LoVo (cell line): ENCODE data around the gene NME8.
A peak's percentile ranks its signal among the peaks of the same experiment; 100 is the strongest.
"Not testable (repeated sequence)": the region's sequence is repeated elsewhere in the genome, so short reads cannot be mapped to it uniquely, and the experiment has no call there.

Experiments
- DNase-seq: peaks from one replicate; pipeline ENCODE4 v3.0.0-alpha.2; 2016; ENCODE audit warnings: low spot score

Gene NME8, protein sequence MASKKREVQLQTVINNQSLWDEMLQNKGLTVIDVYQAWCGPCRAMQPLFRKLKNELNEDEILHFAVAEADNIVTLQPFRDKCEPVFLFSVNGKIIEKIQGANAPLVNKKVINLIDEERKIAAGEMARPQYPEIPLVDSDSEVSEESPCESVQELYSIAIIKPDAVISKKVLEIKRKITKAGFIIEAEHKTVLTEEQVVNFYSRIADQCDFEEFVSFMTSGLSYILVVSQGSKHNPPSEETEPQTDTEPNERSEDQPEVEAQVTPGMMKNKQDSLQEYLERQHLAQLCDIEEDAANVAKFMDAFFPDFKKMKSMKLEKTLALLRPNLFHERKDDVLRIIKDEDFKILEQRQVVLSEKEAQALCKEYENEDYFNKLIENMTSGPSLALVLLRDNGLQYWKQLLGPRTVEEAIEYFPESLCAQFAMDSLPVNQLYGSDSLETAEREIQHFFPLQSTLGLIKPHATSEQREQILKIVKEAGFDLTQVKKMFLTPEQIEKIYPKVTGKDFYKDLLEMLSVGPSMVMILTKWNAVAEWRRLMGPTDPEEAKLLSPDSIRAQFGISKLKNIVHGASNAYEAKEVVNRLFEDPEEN

GRCh38 chr7:37848297-37848696 lies at the start of gene NME8:
NME8 (plus strand) TSS chr7:37848597; CDS start chr7:37850267, 1,670 bp downstream.
- no peak for DNase-seq

GRCh38 chr7:37806152-37806551 lies 42.2 kb upstream of the NME8 start:
- DNase-seq, result no peak

DNA sequence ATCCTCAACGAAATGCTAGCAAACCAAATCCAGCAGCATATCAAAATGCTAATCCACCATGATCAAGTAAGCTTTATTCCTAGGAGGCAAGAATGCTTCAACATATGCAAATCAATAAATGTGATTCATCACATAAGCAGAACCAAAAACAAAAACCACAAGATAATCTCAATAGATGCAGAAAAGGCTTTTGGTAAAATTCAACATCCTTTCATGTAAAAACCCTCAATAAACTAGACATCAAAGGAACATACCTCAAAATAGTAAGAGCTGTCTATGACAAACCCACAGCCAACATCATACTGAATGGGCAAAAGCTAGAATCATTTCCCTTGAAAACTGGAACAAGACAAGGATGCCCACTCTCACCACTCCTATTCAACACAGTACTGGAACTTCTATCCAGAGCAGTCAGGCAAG lies 36.2 kb upstream of the NME8 start:
- not testable (repeated sequence) for DNase-seq

DNA sequence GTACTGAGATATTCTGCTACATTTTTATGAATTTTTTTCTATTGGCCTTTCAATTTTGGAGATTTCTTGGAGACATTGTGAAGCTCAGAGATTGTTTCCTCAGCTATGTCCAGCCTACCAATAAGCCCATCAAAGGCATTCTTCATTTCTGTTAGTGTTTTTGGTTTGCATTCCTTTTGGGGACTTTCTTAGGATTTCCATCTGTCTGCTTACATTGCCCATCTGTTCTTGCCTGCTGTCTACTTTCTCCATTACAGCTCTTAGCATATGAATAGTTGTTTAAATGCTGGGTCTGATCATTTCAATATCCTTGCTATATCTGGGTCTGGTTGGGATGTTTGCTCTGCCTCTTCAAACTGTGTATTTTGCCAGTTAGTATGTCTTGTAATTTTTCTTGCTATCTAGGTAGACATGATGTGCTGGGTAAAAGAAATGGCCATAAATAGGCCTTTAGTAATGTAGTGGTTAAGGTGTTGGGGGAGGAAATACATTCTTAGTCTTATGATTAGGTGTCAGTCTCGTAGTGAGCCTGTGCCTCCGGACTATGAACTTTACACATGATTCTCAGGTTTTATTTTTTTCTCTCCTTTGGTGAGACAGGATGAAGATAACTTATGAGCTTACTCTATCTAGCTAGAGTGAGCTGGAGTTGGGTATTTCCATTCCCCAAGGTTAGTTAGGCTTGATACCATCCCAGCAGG lies 32.6 kb upstream of the NME8 start:
- DNase-seq, result no peak

DNA sequence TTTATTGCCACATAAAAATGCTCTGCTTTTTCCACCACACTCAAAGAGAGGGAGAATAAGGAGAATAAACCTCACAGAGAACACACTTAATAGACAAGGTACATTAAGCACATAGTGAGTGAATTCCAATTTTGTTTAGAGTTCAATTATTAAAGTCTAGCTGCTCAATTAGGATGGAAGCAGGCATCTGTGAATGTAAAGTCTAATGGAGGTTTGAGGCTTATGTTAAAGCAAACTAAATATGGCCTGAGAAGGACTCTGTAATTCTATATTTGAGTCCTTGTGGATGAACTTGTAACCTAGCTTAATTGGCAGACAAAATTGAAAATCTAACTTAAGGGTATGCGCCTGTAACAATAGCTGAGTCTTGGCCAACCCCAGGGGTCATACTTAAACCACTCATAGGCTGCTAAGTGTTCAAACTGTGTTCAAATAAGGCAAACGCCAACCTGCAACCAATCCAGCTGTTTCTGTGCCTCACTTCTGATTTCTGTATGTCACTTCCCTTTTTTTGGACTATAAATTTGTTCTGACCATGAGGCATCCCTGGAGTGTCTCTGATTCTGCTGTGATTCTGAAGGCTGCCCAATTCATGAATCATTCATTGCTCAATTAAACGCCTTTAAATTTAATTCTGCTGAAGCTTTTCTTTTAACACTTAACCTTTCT lies 31.3 kb upstream of the NME8 start:
- DNase-seq, result no peak

- DNase-seq, result no peak
Measured at GRCh38 chr7:37817591-37817960, 30.8 kb upstream of the NME8 start.

GRCh38 chr7:37817996-37818720 lies 30.2 kb upstream of the NME8 start:
- no peak for DNase-seq

GRCh38 chr7:37820708-37821468 lies 27.5 kb upstream of the NME8 start:
- DNase-seq, result no peak

GRCh38 chr7:37822946-37823345 lies 25.5 kb upstream of the NME8 start:
- no peak for DNase-seq

DNA sequence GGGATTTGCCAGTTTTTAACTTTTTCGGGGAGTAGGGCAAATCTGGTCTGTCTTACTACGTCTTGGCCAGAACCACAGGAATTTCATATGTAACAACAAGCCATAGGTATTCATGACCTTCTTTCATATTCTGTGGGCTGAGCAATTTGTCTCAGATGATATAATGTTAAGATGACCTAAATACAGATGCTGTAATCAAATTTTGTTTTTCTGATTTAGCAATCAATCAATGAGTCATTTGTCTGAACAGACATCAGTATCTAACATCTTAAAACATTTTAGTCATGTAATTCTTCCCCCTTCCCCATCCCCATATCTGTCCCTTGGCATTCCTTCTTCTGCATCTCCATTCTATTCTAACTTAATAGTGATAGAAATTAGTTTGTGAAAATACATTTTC lies 24.8 kb upstream of the NME8 start:
- DNase-seq, result no peak

DNA sequence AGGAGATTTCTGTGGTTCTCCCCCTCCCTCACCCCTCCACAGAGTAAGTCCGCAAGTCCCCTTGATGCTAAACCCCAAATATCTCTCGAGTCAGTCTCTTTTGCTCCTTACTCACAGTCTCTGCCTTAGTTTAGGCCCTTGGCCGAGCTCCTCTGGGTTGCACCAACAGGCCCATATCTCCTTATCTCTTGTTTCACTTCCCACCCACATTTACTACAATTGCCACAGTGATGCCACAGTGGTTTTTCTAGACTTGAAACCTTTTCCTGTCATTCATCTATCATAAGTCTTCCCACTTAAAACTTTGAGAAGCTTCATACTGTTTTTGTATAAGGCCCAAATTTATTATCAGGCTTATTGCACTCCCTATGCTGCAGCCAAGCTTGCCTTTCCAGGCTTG lies 23.4 kb upstream of the NME8 start:
- DNase-seq, result no peak

DNA sequence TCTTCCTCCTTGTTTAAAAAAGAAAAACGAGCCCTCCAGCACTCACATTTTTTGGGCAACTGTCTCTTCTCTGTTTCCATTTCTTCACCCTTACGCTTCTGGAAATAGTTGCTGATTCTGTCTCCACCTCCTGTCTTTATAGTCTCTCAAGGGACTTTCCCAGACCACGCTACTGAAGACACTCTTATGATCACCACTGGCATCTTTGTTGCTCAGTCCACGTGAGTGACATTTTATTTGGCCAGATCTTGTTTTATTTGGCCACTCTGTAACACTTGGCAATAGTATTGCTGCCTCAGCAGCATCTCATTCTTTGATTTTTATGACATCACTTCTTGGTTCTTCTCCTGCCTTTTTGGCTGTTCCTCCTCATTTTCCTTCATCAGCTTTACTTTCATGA lies 21.6 kb upstream of the NME8 start:
- DNase-seq, result no peak

DNA sequence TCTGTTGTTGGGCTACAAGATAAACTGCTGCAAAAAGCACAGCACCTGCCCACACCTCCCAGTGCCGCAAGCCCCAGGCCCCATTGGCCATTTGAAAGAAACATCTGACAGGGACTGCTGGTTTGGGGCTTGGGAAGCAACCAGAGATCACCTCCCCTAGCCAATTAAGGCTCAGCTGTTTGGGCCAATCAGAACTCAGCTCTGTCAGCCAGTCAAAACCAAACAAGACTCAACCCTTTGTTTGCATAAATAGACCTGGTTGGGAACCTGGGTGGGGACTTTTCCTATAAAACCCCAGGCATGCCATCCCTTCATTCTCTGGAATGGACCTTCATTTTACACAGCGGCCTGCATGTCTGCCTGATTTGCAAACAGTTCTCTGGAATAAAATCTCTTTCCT lies 17.2 kb upstream of the NME8 start:
- no peak for DNase-seq

- peak; percentile 27 for DNase-seq
Measured at GRCh38 chr7:37832194-37832593, 16.2 kb upstream of the NME8 start.

GRCh38 chr7:37833107-37833817 lies 15.1 kb upstream of the NME8 start:
- DNase-seq, result peak; percentile 59

DNA sequence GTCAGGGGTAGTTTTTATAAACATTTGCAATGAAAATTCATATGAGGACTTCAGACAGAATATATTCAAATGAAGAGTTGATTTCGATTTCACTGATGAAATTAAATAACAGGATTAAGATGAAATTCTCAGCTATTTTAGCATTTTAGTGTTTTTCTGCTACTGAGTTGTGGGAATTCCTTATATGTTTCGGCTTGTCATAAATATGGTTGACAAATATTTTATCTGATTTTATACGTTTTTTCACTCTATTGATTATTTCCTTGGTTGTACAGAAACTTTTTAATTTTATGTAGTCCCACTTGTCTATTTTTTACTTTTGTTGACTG lies 14.6 kb upstream of the NME8 start:
- DNase-seq, result no peak

GRCh38 chr7:37853468-37853867 lies 5.1 kb downstream of the NME8 start:
- DNase-seq, result peak; percentile 30

DNA sequence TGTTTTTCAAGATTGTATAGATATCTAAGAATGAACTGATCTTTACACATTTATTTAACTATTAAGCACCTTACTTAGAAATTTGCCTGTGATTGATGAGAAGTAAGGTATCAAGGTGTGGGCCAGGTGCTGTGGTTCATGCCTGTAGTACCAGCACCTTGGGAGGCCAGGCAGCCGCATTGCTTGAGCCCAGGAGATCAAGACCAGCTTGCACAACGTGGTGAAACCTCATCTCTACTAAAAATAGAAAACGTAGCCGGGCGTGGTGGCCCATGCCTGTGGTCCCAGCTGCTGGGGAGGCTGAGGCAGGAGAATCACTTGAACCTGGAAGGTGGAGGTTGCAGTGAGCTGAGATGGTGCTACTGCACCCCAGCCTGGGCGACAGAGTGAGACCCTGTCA lies 33.7 kb downstream of the NME8 start:
- no peak for DNase-seq

GRCh38 chr7:37893359-37893758 lies 45.0 kb downstream of the NME8 start:
- no peak for DNase-seq

DNA sequence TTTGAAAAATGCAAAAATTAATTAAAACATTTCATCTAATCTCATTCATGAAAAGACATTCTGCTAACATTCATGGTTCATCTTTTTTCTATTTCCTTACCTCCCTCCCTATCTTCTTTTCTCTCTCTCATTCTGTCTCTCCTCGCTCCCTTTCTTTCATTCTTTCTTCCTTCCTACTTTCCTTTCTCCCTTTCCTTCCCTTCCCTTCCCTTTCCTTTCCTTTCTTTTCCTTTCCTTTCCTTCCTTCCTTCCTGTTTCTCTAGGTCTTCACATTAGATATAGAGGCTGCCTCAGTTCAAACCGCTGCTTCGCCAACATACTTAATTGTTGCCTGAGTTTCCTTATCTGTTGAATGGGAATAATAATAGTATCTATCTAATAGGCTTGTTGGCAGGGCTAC lies 46.3 kb downstream of the NME8 start:
- DNase-seq, result no peak
